Fibroblast of the aortic adventitia (primary cell): ENCODE data around the gene WNK1. TPM values are rescaled to one million over a fixed set of nuclear protein-coding genes. Genes with fewer than 3 reads are reported as not detected.
"Not testable (repeated sequence)": the region's sequence is repeated elsewhere in the genome, so short reads cannot be mapped to it uniquely, and the experiment has no call there.

ENCODE experiments used
- DNase-seq: peaks from one replicate; pipeline ENCODE4 v3.0.0-alpha.2; 2010; ENCODE audit warnings: low read depth
- H3K4me3 ChIP-seq: 2 replicates; pipeline ENCODE4 v1.5.1; 2011; ENCODE audit warnings: low read depth, mild to moderate bottlenecking, control low read depth, low read length, moderate library complexity
- total RNA-seq: library from RNA; depleted of rRNA; stranded (reverse); fragments of >200 nt; gene quantifications from 2 replicates; pipeline ENCODE4 v1.2.3, GENCODE V29; 2012; ENCODE audit warnings: low replicate concordance
- TF ChIP-seq, protein P1 (sequence below): IDR thresholded peaks from 2 replicates; pipeline ENCODE4 v1.5.1; 2011; ENCODE audit warnings: mild to moderate bottlenecking, low read length, control low read depth, inconsistent platforms; ENCODE audit not compliant: insufficient read depth

WNK1 gene
- total RNA-seq, 1 donor: 91.7 TPM

DNA sequence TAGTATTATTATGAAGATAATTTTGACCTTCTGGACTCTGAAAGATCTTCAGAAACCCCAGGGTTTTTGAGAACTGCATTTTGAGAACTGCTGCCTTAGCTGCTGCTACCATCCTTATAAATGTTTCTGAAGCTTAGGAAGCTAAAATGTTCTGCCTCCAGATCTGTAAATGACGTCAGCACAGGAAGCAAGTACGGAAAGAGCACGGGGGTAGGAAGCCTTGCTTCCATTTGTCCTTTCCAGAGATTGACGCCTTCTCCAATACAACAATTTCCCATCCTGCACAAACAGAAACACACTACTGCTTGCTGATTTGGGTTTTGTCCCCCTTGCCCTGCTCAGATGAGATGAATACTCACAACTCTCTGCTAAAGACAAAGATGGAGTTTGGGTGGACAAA, 179.2 kb downstream of the WNK1 start:
- no peak for DNase-seq
- TF ChIP-seq, protein P1, sequence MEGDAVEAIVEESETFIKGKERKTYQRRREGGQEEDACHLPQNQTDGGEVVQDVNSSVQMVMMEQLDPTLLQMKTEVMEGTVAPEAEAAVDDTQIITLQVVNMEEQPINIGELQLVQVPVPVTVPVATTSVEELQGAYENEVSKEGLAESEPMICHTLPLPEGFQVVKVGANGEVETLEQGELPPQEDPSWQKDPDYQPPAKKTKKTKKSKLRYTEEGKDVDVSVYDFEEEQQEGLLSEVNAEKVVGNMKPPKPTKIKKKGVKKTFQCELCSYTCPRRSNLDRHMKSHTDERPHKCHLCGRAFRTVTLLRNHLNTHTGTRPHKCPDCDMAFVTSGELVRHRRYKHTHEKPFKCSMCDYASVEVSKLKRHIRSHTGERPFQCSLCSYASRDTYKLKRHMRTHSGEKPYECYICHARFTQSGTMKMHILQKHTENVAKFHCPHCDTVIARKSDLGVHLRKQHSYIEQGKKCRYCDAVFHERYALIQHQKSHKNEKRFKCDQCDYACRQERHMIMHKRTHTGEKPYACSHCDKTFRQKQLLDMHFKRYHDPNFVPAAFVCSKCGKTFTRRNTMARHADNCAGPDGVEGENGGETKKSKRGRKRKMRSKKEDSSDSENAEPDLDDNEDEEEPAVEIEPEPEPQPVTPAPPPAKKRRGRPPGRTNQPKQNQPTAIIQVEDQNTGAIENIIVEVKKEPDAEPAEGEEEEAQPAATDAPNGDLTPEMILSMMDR: no peak
- no peak overlapping the region for H3K4me3 ChIP-seq

DNA sequence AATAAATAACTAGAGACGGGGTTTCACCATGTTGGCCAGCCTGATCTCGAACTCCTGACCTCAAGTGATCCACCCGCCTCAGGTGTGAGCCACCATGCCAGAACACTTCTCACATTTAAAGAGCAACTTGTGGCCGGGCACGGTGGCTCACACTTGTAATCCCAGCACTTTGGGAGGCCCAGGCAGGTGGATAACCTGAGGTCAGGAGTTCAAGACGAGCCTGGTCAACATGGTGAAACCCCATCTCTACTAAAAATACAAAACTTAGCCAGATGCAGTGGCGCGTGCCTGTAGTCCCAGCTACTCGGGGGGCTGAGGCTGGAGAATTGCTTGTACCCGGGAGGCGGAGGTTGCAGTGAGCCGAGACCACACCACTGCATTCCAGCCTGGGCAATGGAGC, 183.5 kb downstream of the WNK1 start:
- not testable (repeated sequence) for H3K4me3 ChIP-seq, DNase-seq

DNA sequence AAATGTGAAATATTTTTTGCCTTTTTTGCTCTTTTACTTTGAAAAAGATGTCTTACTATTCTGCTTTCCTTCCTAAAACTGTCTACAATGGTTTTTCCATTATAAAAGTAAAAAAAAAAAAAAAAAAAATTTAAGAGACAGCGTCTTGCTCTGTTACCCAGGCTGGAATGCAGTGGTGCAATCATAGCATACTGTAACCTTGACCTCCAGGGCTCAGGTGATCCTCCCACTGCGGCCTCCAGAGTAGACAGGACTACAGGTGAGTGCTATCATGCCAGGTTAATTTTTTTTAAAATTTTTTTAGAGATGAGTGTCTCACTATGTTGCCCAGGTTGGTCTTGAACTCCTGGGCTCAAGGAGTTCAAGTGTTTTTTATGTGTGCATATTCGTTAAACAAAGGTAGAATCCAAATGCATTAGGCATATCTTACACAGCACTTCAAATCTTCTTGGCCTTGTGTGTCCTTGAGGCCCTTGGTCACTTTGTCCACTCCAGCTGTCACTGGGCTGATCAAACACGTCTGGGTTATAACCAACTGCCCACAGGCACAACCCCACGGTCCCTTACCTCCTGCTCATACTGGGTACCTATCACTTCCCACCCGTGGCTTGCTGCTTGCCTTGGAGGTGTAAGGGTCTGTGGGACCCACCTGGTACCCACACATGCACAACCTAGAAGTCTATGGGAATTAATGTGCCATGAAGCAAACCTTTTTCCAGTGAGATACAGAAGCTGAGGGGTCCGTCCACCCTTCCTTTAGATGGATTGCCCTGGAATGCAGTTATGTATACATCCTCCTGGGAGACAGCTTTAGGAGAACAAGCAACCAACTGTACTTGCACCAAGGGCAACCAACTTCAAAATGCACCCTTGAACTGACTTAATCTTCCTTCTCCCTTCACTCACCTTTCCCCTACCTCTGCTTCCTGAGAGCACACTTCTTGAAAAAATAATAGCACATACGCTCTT, 184.3 kb downstream of the WNK1 start:
- TF ChIP-seq, protein P1: no peak
- H3K4me3 ChIP-seq: no peak overlapping the region
- no peak for DNase-seq

DNA sequence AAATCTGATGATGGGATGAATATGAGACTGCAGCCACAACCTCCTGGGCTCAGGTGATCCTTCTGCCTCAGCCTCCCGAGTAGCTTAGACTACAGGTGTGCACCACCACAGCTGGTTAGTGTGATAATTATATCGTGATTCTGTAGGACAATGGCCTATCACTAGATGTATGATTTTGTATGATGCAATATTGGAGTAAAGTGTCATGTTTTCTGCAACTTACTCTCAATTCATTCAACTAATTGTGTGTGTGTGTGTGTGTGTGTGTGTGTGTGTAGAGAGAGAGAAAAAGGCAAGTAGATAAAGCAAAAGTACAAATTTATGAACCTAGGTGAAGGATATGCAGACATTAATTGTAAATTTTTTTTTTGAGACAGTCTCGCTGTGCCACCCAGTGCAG, 186.4 kb downstream of the WNK1 start:
- TF ChIP-seq, protein P1: no peak
- H3K4me3 ChIP-seq: no peak overlapping the region

GRCh38 chr12:943051-943450, 190.7 kb downstream of the WNK1 start:
- TF ChIP-seq, protein P1: no peak
- no peak for DNase-seq

More for the DNA sequence above, 186.4 kb downstream of the WNK1 start:
- no peak for DNase-seq

GRCh38 chr12:944211-944610, 191.8 kb downstream of the WNK1 start:
- TF ChIP-seq, protein P1: no peak
- no peak for DNase-seq
- H3K4me3 ChIP-seq: no peak overlapping the region

More at GRCh38 chr12:943051-943450, 190.7 kb downstream of the WNK1 start:
- no peak overlapping the region for H3K4me3 ChIP-seq

DNA sequence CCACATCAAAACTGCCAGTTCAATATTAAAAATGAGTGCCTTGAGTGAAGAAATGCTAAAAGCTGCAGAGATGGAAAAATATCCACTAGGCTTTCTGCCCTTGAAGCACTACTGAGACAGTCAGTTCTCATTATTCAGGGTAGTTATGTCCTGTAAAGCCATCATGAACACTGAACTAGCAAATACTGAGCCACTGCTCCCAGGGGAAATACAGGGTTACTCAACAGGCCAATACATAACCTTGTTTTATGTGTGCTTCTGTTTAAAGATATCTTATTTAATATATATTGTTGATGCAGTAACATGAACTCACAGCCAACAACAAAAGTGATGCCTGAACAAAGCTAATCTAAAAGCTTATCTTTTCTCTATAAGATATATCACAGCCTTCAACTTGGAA, 193.8 kb downstream of the WNK1 start:
- no peak for DNase-seq
- no peak overlapping the region for H3K4me3 ChIP-seq
- TF ChIP-seq, protein P1: no peak
